ENCODE data around the gene NRCAM. TPM values are rescaled to one million over a fixed set of nuclear protein-coding genes. Genes with fewer than 3 reads are reported as not detected.

NRCAM gene
- total RNA-seq, 1 experiment from 2014 or later = 45.7 TPM

DNA sequence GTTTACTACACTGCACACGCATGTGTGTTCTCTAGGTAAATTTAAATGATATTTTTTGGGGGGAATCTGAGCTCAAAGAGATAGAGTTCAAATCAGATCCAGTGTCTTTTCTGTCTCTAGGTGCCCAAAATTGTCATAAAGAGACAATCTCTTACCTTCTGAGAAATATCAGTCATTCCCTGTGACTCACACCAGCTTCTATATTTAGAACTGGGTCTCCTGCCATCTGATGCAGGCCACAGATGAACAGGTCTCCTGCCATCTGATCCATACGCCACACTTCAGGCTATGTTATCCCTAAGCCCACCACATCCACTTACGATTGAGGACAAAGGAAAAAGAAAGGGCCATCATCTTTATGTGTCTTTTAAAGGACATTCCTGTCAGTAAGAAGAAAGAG, 189.7 kb downstream of the NRCAM start:
- no TSS peak for BruUV-seq (replicated peaks)
- Histone ChIP-seq H3K27me3 (replicated peaks; ENCODE audit: insufficient read depth, low read depth, low read length, poor library complexity) (no peaks in the 10 kb centered on the region), H3K4me3 (ENCODE audit: low read depth, low read length, poor library complexity, severe bottlenecking) (no peak overlapping the region), H3K4me1 (ENCODE audit: insufficient read depth, low read length, poor library complexity, severe bottlenecking) (peaks cover 18% of the 10 kb centered on the region), H3K36me3 (ENCODE audit: insufficient read depth, low read length, poor library complexity, severe bottlenecking) (no peaks in the 10 kb centered on the region), H3K9me3 (ENCODE audit: low read depth, low read length, poor library complexity, severe bottlenecking) (no peaks in the 10 kb centered on the region), H3K27ac (ENCODE audit: low read depth, low read length, poor library complexity, severe bottlenecking) (no peak overlapping the region)
- CTCF ChIA-PET = no interaction called here
- POLR2A ChIA-PET (ENCODE audit: low non-redundant PET) = no interaction called here
- intact Hi-C loops (cut with micrococcal nuclease; ENCODE audit: unreplicated experiment) = no loop called here
- DNase-seq (ENCODE audit: low spot score) = no peak
- TF ChIP-seq, protein P1, sequence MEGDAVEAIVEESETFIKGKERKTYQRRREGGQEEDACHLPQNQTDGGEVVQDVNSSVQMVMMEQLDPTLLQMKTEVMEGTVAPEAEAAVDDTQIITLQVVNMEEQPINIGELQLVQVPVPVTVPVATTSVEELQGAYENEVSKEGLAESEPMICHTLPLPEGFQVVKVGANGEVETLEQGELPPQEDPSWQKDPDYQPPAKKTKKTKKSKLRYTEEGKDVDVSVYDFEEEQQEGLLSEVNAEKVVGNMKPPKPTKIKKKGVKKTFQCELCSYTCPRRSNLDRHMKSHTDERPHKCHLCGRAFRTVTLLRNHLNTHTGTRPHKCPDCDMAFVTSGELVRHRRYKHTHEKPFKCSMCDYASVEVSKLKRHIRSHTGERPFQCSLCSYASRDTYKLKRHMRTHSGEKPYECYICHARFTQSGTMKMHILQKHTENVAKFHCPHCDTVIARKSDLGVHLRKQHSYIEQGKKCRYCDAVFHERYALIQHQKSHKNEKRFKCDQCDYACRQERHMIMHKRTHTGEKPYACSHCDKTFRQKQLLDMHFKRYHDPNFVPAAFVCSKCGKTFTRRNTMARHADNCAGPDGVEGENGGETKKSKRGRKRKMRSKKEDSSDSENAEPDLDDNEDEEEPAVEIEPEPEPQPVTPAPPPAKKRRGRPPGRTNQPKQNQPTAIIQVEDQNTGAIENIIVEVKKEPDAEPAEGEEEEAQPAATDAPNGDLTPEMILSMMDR (conservative IDR thresholded peaks at IDR 0.05; ENCODE audit: low read depth, low read length) = no peak
- TF ChIP-seq EZH2 (IDR thresholded peaks at IDR 0.05; ENCODE audit: borderline replicate concordance, low read depth, low read length, poor library complexity, severe bottlenecking) = no peak

DNA sequence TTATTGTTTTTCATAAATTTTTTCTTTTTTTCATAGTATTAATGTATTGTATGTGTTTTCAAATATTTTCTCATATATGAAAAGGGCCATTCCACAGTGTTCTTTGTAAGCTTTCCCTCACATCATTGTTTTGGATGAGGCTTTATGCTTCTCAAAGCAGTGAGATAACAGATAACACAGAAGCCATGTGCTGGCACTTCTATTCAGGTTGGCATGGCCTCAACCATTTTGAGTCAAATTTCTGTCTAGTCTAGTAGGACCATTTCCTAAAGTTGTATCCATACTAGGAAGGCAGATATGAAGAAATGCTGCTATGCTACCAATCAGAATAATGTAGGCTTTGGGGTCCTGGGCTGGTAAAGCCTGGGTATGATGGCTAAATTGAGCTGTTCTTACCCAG, 190.2 kb downstream of the NRCAM start:
- Histone ChIP-seq H3K4me1 (ENCODE audit: insufficient read depth, low read length, poor library complexity, severe bottlenecking) (peaks cover 19% of the 10 kb centered on the region), H3K27me3 (replicated peaks; ENCODE audit: insufficient read depth, low read depth, low read length, poor library complexity) (no peaks in the 10 kb centered on the region), H3K36me3 (ENCODE audit: insufficient read depth, low read length, poor library complexity, severe bottlenecking) (no peaks in the 10 kb centered on the region), H3K4me3 (ENCODE audit: low read depth, low read length, poor library complexity, severe bottlenecking) (no peak overlapping the region), H3K27ac (ENCODE audit: low read depth, low read length, poor library complexity, severe bottlenecking) (no peak overlapping the region), H3K9me3 (ENCODE audit: low read depth, low read length, poor library complexity, severe bottlenecking) (no peaks in the 10 kb centered on the region)
- ChIA-PET POLR2A (ENCODE audit: low non-redundant PET) (no interaction called here), CTCF (no interaction called here)
- TF ChIP-seq, protein P1 (conservative IDR thresholded peaks at IDR 0.05; ENCODE audit: low read depth, low read length) = no peak
- no peak for TF ChIP-seq EZH2 (IDR thresholded peaks at IDR 0.05; ENCODE audit: borderline replicate concordance, low read depth, low read length, poor library complexity, severe bottlenecking)
- no TSS peak for BruUV-seq (replicated peaks)
- no peak for DNase-seq (ENCODE audit: low spot score)
- intact Hi-C loops (cut with micrococcal nuclease; ENCODE audit: unreplicated experiment) = no loop called here

- Histone ChIP-seq H3K9me3 (ENCODE audit: low read depth, low read length, poor library complexity, severe bottlenecking) (no peaks in the 10 kb centered on the region), H3K27ac (ENCODE audit: low read depth, low read length, poor library complexity, severe bottlenecking) (no peak overlapping the region), H3K4me1 (ENCODE audit: insufficient read depth, low read length, poor library complexity, severe bottlenecking) (peaks cover 19% of the 10 kb centered on the region), H3K36me3 (ENCODE audit: insufficient read depth, low read length, poor library complexity, severe bottlenecking) (no peaks in the 10 kb centered on the region), H3K27me3 (replicated peaks; ENCODE audit: insufficient read depth, low read depth, low read length, poor library complexity) (no peaks in the 10 kb centered on the region), H3K4me3 (ENCODE audit: low read depth, low read length, poor library complexity, severe bottlenecking) (no peak overlapping the region)
- no peak for DNase-seq (ENCODE audit: low spot score)
- BruUV-seq (replicated peaks) = no TSS peak
- no peak for TF ChIP-seq EZH2 (IDR thresholded peaks at IDR 0.05; ENCODE audit: borderline replicate concordance, low read depth, low read length, poor library complexity, severe bottlenecking)
- TF ChIP-seq, protein P1 (conservative IDR thresholded peaks at IDR 0.05; ENCODE audit: low read depth, low read length) = no peak
- intact Hi-C loops (cut with micrococcal nuclease; ENCODE audit: unreplicated experiment) = no loop called here
- POLR2A ChIA-PET (ENCODE audit: low non-redundant PET) = no interaction called here
- CTCF ChIA-PET = no interaction called here
Measured at GRCh38 chr7:108265007-108265406, 191.2 kb downstream of the NRCAM start.

Measured in A673 (cell line).